NCI-H510A treated with DMSO at 0.1 percent for 48 hours (cell line): ENCODE data around the gene FMNL3.
"Not testable (repeated sequence)": the region's sequence is repeated elsewhere in the genome, so short reads cannot be mapped to it uniquely, and the experiment has no call there.

Source experiments
- DNase-seq: peaks from one replicate; lab custom pipeline; 2025; lab: John Stamatoyannopoulos, UW

FMNL3 gene

DNA sequence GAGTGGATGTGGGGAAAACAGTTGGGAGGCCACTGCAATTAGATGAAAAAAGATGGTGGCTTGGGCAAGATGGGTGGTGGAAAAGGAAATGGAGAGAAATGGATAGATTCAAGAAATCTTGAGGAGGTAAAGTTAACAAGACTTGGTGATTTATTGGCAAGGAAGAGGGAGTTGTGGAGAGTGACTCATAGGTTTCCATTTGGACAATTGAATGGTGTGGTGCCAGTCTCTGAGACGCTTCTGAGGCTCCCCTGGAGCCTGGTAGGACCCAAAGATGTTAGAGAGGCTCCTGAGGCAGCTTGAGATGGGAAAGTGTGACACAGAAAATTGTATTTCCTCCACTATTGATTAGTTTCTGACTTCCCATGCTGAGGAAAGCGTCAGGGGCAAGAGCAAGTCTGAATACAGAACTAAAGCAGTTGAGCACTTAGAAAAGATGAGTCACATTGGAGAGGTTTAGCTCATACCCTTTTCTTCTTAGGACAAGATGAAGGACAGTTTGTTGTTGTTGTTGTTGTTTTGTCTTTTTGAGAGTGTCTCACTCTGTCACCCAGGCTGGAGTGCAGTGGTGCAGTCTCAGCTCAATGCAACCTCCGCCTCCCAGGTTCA, 79.3 kb downstream of the FMNL3 start:
- DNase-seq = no peak

DNA sequence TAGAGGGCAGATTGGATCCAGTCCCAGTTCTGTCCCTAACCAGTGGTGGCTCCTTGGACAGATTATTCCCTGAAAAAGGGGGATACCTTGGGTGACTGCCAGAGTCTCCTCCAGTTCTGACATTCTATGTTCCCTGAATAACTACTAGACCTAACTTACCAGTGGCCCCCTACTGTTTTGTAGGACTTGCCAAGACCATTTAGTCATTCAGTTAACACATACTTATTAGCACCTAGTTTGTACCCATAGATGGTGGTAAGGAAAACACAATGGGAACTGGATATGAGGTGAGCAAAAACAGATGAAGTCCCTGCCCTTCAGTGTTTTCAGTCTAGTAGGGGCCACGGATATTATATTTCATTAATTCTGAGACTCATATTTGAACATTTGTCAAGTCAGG, 80.4 kb downstream of the FMNL3 start:
- DNase-seq = no peak

GRCh38 chr12:49626169-49626835, 80.9 kb downstream of the FMNL3 start:
- DNase-seq = no peak

DNA sequence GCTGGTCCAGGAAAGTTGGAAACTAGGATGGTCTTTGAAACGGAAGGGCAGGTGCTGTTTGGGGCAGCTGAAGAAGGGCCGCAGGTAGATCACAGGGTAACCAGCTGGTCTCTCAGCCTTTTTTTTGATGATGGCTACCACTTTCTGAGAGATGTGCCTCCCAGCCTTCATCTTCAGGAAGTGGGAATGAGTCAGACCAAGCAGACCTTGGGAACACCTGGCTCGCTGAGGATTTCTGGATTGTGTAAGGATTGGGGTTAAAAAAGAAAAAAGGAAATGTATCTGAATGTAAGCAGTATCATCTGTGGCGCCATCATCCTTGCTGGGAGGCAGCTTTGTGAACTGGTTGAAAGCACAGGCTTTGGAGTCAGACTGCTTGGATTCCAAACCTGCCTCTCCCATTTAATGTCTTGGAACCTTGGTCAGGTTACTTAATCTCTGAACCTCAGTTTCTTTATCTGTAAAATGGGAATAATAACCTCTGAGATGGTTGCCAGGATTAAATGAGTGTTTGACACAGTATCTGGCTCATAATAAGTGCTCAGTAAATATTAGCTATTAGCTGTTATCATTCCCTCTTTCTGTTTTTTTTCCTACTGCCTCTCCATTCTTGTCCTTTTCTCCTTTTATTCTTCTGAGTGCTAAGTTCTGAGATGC, 82.2 kb downstream of the FMNL3 start:
- no peak for DNase-seq

DNA sequence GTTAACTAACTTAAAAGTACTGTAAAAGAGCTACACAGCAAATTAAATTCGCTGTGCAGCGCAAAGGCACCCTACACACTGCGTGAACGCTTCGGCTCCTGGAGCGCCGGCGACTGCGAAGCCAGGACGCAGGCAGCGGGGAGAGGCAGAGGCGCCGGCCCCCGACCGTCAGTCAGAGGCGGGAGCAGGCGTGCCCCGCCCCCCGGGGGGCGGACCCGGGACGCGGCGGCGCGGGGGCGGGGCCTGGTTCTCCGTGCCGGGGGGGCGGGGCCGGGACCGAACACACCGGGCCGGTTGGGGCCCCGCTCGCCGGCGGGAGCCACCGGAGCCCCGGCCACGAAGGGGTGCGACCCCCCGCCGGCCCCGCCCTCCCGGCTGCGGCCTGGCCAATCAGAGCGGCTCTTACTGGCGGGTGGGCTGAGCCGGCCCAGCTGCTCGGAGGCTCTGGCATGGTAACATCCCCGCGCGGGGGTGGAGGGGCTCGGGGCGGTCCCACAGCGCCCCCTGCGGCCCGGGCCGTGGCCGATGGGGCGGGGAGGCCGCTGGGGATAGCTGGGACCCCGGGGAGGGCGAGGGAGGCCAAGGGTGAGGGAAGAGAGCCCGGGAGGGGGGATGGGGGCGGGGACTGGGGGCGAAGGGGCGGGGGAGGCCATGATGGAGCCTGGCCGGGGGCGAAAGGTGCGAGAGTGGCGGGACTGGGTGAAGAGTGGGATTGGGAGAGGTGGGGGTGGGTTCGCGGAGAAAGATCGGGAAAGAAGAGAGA, 83.9 kb downstream of the FMNL3 start, which contains the start of gene PRPF40B:
Gene PRPF40B, plus strand, starts transcription at position 420 of the 763 bp plus-strand sequence. Its CDS starts 30 bp downstream, at position 450.
- peak; percentile 91 for DNase-seq

DNA sequence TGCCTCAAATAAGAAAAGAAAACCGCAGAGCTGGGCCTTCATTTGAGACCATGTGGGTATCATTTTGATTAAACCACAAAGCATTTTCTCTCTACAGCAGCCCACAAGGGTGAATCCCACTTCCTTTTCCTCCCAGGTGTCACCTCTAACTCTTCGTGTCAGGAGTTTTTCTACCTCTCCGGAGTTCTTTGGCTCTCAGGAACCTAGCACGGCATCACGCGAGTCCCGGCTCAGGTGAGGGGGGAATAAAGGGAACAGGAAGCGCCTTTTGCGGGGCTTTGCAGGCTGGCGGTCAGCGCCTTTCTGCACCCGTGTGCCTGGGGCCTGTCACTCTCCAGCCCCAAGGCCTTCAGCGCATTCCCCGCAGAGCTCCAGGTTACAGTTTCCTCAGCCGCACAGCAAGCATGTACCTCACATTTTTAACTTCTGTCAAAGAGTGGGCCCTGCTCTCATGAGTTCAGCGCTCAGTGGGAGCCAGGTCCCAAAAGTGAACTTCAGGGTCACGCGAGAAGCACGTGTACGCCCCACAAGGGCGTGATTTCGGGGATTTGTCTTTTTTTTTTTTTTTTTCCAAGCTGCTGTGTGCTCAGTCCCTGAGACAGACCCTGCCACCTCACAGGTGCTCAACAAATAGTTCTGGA, 84.6 kb downstream of the FMNL3 start:
- peak; percentile 43 for DNase-seq

DNA sequence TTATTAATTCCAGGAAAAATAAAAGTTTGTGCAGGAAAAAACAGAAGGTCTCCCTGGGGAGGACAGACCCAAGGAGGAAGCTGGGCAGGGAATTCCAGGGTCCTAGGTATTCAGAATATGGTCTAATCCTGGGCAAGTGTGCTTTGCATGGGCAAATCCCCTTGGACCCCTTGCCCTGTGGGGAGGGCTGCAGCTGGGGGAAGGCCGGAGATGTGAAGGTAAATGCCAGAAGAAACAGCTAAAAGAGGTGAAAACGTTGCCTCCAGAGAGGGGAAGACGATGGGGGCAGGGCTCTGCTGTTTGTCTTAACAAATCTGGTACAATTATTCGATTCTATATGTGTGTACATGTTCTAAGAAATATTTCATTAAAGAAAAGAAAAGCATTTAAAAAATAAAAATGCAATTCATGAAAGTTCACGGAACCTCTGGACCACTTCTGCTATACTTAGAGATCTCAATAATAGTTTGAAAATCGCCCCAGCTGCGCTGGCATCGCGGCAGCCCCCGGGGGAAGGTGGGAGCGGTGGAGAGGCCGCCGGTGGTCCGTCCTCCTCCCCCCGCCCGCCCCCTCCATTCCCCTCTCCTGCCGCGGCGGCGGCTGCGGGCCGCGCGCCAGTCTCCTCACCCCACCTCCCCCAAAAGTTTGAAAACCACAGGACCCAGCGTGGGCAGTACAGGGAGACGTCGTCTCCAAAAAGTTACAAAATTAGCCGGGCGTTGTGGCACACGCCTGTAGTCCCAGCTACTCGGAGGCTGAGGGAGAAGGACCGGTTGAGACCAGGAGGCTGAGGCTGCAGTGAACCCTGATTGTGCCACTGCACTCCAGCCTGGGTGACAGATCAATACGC, 85.3 kb downstream of the FMNL3 start:
- no peak for DNase-seq

- no peak for DNase-seq
Observed at GRCh38 chr12:49619286-49619685, 87.9 kb downstream of the FMNL3 start.

GRCh38 chr12:49618576-49618975, 88.6 kb downstream of the FMNL3 start:
- no peak for DNase-seq

DNA sequence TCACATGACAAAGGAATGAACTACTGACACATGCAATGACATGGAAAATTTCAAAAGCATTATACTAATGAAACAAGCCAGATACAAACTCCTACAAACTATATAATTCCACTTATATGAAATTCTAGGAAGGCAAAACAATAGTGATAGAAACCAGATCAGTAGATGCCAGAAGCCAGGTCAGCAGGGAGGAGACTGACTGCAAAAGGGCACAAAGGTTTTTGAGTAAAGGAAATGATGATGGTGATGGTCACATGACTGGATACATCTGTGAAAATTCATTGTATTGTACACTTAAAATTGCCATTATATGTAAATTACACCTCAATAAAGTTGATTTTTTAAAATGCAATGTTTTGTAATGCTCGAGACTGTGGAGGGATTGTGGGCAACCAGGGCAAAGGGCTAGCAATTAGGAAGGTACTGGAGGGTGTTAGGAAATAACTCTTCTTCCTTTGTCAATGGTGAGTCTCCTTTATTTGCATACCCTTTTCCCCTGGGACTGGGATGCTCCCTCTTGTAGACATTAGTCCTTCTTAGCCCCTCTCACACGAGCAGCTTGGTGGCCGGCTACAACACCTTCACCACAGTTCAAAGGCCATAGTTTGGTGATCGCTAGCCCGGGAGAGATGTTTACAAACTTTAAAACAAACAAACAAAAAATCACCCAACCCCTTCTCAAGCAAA, 90.5 kb downstream of the FMNL3 start:
- DNase-seq = no peak

DNA sequence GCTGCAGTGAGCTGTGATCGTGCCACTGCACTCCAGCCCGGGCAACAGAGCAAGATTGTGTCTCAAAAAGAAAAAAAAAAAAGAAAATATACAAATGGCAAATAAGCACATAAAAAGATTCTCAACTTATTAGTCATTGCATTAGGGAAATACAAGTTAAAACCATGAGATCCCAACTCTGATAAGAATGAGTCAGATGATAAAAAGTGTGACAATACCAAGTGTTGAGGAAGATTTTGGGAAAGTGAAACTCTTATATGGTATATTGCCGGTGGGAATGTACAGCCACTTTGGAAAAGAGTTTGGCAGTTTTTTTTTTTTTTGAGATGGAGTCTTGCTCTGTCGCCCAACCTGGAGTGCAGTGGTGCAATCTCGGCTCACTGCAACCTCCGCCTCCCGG, 91.5 kb downstream of the FMNL3 start:
- DNase-seq = no peak

GRCh38 chr12:49612210-49612609, 95.0 kb downstream of the FMNL3 start:
- no peak for DNase-seq

GRCh38 chr12:49610785-49611184, 96.4 kb downstream of the FMNL3 start:
- not testable (repeated sequence) for DNase-seq

GRCh38 chr12:49609875-49610154, 97.4 kb downstream of the FMNL3 start:
- no peak for DNase-seq

DNA sequence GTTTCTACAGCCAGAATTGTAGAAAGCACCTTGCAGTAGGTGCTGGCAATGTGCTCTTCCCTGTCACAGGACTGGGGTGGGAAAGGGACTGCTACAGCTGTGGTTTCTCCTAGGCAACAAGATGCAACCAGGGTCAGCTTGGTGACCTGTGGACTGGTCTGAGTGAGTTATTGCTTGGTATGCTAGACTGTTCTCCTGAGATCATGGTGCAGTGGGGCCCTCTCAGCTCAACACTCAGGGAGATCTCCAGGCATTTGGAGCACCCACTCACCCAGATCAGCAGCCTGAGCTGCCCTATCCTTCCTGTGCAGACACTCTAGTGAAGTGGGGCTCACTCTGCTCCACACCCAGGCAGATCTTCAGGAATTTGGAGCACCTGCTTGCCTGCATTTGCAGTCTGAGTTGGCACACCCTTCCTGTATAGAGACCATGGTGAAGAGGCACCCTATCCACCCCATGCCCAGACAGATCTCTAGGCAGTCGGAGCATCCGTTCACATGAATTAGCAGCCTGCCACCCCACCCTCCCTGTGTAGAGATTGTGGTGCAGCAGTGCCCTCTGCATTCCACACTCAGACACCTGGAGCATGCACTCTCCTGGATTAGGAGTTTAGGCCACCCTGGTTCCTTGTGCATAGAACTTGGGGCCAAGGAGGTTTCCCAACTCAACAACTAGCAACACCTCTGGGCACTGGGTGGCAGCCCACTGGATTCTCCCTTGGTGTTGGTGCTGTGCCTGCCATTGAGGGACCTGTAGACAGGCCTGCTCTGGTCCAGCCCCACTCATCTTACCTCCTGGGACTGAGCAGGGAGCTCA, 97.9 kb downstream of the FMNL3 start:
- DNase-seq = no peak

- DNase-seq = not testable (repeated sequence)
Observed at GRCh38 chr12:49605539-49605938, 101.7 kb downstream of the FMNL3 start, which contains the start of gene FAM186B. FAM186B (minus strand) TSS chr12:49605639; CDS start chr12:49605477, 162 bp downstream.

DNA sequence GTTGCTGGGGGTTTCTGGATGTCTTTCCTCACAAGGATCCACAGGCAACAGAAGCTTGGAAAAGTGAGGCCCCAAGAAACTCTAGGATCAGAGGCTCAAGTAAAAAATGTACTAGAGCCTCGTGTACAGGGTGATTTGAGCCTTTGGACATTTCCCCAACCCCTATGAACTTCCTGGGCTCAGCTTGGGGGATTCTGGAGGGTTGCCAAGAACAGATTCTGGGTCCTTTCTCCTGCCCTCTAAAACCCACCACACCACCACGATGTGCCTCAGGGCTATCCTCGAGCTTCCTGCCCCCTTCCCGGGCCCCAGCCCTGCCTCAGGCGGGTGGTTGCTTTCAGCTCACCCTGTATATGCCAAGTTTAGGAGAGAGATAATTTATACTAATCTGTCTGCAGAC, 102.3 kb downstream of the FMNL3 start:
- DNase-seq = no peak

DNA sequence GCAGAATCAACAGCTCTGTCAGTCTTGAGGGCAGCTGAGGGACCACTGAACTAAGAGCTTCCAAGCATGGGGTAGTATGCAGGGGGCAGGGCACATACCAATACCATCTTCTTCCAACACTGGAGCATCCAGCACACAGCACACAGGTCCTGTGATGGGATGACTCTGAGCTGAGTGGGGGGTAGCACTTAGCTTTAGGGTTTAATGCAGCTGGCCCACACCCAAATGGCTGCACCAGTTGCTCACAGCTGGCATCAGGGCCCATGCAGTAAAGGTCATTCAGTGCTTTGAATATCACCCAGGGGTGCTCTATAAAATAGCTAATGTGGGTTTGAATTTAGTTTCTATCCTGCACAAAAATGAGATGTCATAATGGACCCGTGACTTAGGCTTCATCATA, 103.5 kb downstream of the FMNL3 start:
- no peak for DNase-seq

GRCh38 chr12:49599961-49600360, 107.2 kb downstream of the FMNL3 start:
- no peak for DNase-seq

- no peak for DNase-seq
Observed at GRCh38 chr12:49598527-49598926, 108.7 kb downstream of the FMNL3 start.
